Activated T-helper 1 cell treated with anti-CD3 and anti-CD28 coated beads, Interleukin-12 subunit alpha, Interleukin-12 subunit beta, Interleukin-2, Interleukin-4 antibody, amounts not matched to agents 30 ng/mL and 10 ng/mL and 1 ng/mL, durations not matched to agents 14 hours and 24 hours and 36 hours (primary cell): ENCODE results near the gene CTSH. TPM values are rescaled to one million over a fixed set of nuclear protein-coding genes. Genes with fewer than 3 reads are reported as not detected.

Experiments used
- DNase-seq: peaks from one replicate; pipeline ENCODE4 v3.0.0; 2021; ENCODE audit warnings: low spot score
- H3K27ac Mint-ChIP-seq: one replicate; pipeline ENCODE4 v1.8.0; 2021; ENCODE audit warnings: mild to moderate bottlenecking, mixed read lengths
- H3K27me3 Mint-ChIP-seq: one replicate; pipeline ENCODE4 v1.8.0; 2022; ENCODE audit warnings: mild to moderate bottlenecking, moderate library complexity, mixed read lengths; ENCODE audit not compliant: insufficient read depth
- H3K36me3 Mint-ChIP-seq: one replicate; pipeline ENCODE4 v1.8.0; 2021; ENCODE audit warnings: low read depth, mixed read lengths
- H3K4me1 Mint-ChIP-seq: one replicate; pipeline ENCODE4 v1.8.0; 2021; ENCODE audit warnings: low read depth, mixed read lengths
- H3K4me3 Mint-ChIP-seq: one replicate; pipeline ENCODE4 v1.8.0; 2021; ENCODE audit warnings: mild to moderate bottlenecking, moderate library complexity, mixed read lengths
- H3K9me3 Mint-ChIP-seq: one replicate; pipeline ENCODE4 v1.8.0; 2021; ENCODE audit warnings: mixed read lengths
- intact Hi-C: fragments of 100-400 bp; cut with micrococcal nuclease; formaldehyde crosslinking; loops from one replicate; pipeline ENCODE4 v1.15.1; 2024
- total RNA-seq: library from RNA; stranded (reverse); gene quantifications from 2 replicates; pipeline ENCODE4 v1.2.3, GENCODE V29; 2022

Gene CTSH
- total RNA-seq, 1 donor from 2014 or later, result 50.9 TPM

GRCh38 chr15:78944202-78944625 is 632 bp downstream of the CTSH start:
- Mint-ChIP-seq H3K4me3 (peak overlapping the region; percentile 84), H3K36me3 (peaks cover 5% of the 10 kb centered on the region), H3K27me3 (peaks cover 31% of the 10 kb centered on the region), H3K9me3 (no peaks in the 10 kb centered on the region), H3K4me1 (peaks cover 13% of the 10 kb centered on the region), H3K27ac (no peak overlapping the region)
- intact Hi-C loops, result no loop called here
- DNase-seq, result no peak

GRCh38 chr15:78943692-78944091 is 1.2 kb downstream of the CTSH start:
- no peak overlapping the region for H3K27ac Mint-ChIP-seq
- no peak for DNase-seq
- intact Hi-C loops, result no loop called here
- H3K9me3 Mint-ChIP-seq, result no peaks in the 10 kb centered on the region
- H3K4me1 Mint-ChIP-seq, result peaks cover 18% of the 10 kb centered on the region
- H3K4me3 Mint-ChIP-seq, result peak overlapping the region; percentile 84
- peaks cover 8% of the 10 kb centered on the region for H3K36me3 Mint-ChIP-seq
- H3K27me3 Mint-ChIP-seq, result peaks cover 31% of the 10 kb centered on the region

DNA sequence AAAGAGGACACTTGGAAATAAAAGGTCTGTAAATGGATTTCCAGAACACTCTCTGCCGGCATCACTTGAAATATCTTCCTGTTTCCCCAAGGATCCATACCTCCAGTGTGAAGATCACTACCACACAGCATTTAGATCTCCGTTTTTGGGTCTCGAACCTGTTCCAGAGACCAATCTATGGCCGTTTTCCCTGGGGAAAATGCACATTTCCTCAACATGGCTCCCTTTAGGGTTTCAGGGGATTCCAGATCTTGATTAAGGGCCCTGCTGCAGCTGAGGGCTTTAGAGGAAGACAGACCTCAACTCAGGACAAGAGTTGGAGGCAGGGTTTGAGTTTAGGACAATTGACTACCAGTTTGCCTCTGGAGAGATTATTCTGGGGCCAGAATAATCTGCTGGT is 2.1 kb downstream of the CTSH start:
- peaks cover 4% of the 10 kb centered on the region for H3K9me3 Mint-ChIP-seq
- peaks cover 13% of the 10 kb centered on the region for H3K36me3 Mint-ChIP-seq
- peaks cover 28% of the 10 kb centered on the region for H3K4me1 Mint-ChIP-seq
- H3K27me3 Mint-ChIP-seq, result peaks cover 27% of the 10 kb centered on the region
- intact Hi-C loops, result no loop called here
- no peak overlapping the region for H3K27ac Mint-ChIP-seq
- H3K4me3 Mint-ChIP-seq, result no peak overlapping the region
- no peak for DNase-seq

DNA sequence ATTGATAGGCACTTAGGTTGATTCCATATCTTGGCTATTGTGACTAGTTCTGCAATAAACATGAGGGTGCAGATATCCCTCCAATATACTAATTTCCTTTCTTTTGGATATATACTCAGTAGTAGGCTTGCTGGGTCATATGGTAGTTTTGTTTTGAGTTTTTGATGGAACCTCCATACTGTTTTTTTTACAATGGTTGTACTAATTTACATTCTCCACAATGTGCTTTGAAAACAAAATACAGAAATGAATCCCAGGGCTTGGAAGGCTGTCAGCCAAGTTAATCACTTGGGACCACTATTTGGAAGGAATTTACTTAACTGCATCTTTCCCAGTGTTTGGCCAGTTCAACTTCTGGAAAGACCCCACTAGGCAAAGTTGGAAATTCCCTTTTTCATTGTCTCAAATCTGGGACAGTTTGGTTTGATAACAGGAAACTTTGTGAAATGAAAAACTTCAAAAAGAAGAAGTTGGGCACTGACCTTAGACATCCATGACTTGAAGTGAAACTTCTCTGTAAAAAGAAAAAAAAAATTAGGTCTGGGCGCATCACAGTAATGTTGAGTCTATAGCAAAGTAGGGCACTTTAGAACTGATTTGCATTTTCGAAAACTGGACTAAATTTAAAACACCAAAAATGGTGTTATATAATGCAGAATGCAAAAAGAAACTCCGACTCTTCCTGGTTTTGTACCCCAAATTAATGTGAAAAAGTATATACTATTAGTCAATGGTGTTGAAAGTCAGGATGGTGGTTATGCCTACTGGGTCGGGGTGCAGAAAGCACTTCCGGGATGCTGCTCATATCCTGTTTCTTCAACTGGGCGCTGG is 6.0 kb downstream of the CTSH start:
- Mint-ChIP-seq H3K27ac (peak overlapping the region; percentile 89), H3K4me1 (peaks cover 42% of the 10 kb centered on the region), H3K9me3 (peaks cover 4% of the 10 kb centered on the region), H3K4me3 (peak overlapping the region; percentile 55), H3K36me3 (peaks cover 18% of the 10 kb centered on the region), H3K27me3 (peaks cover 13% of the 10 kb centered on the region)
- no peak for DNase-seq
- intact Hi-C loops, result no loop called here

- intact Hi-C loops, result loop anchor here (2.0 kb wide), 1 partner anchor 62 kb away; no protein-coding TSS in a partner anchor
- H3K27me3 Mint-ChIP-seq, result peaks cover under 1% of the 10 kb centered on the region
- peak overlapping the region; percentile 84 for H3K27ac Mint-ChIP-seq
- H3K36me3 Mint-ChIP-seq, result peaks cover 14% of the 10 kb centered on the region
- peaks cover 4% of the 10 kb centered on the region for H3K9me3 Mint-ChIP-seq
- H3K4me3 Mint-ChIP-seq, result peak overlapping the region; percentile 56
- peak; percentile 14 for DNase-seq
- H3K4me1 Mint-ChIP-seq, result peaks cover 37% of the 10 kb centered on the region
Observed at GRCh38 chr15:78937132-78937739, 7.6 kb downstream of the CTSH start.

DNA sequence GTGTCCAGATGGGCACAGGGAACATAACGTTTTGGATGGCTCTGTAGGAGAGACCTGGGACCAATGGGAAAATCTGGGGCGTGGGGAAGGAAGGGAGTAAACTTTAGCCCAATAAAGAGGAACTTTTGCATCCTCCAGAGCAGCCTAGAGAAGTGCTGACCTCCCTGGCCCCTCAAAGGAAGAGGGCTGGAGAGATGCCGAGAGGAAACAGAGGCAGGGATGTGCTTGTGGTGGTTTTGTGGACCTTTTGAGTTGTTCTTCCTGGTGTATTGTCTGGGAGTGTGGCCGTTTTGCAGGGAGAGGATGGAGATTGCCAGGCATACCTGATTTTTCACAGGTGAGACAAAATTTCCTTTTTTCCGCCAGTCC is 10.2 kb downstream of the CTSH start:
- Mint-ChIP-seq H3K9me3 (peaks cover 4% of the 10 kb centered on the region), H3K27me3 (no peaks in the 10 kb centered on the region), H3K4me3 (no peak overlapping the region), H3K36me3 (peaks cover 17% of the 10 kb centered on the region), H3K4me1 (peaks cover 34% of the 10 kb centered on the region), H3K27ac (peak overlapping the region; percentile 75)
- no peak for DNase-seq
- intact Hi-C loops, result no loop called here

GRCh38 chr15:78933823-78934654 is 10.8 kb downstream of the CTSH start:
- Mint-ChIP-seq H3K36me3 (peaks cover 13% of the 10 kb centered on the region), H3K27ac (peak overlapping the region; percentile 75), H3K27me3 (no peaks in the 10 kb centered on the region)

GRCh38 chr15:78933187-78933822 is 11.5 kb downstream of the CTSH start:
- DNase-seq, result no peak
- H3K4me1 Mint-ChIP-seq, result peaks cover 21% of the 10 kb centered on the region
- H3K27ac Mint-ChIP-seq, result no peak overlapping the region
- no peak overlapping the region for H3K4me3 Mint-ChIP-seq
- H3K36me3 Mint-ChIP-seq, result peaks cover 8% of the 10 kb centered on the region
- no peaks in the 10 kb centered on the region for H3K27me3 Mint-ChIP-seq
- peaks cover 1% of the 10 kb centered on the region for H3K9me3 Mint-ChIP-seq
- intact Hi-C loops, result no loop called here

More at GRCh38 chr15:78933823-78934654, 10.8 kb downstream of the CTSH start:
- intact Hi-C loops, result no loop called here
- Mint-ChIP-seq H3K9me3 (peaks cover 4% of the 10 kb centered on the region), H3K4me1 (peaks cover 28% of the 10 kb centered on the region), H3K4me3 (no peak overlapping the region)
- DNase-seq, result no peak

- intact Hi-C loops, result no loop called here
- peaks cover 11% of the 10 kb centered on the region for H3K36me3 Mint-ChIP-seq
Observed at GRCh38 chr15:78932258-78932808, 12.5 kb downstream of the CTSH start.

DNA sequence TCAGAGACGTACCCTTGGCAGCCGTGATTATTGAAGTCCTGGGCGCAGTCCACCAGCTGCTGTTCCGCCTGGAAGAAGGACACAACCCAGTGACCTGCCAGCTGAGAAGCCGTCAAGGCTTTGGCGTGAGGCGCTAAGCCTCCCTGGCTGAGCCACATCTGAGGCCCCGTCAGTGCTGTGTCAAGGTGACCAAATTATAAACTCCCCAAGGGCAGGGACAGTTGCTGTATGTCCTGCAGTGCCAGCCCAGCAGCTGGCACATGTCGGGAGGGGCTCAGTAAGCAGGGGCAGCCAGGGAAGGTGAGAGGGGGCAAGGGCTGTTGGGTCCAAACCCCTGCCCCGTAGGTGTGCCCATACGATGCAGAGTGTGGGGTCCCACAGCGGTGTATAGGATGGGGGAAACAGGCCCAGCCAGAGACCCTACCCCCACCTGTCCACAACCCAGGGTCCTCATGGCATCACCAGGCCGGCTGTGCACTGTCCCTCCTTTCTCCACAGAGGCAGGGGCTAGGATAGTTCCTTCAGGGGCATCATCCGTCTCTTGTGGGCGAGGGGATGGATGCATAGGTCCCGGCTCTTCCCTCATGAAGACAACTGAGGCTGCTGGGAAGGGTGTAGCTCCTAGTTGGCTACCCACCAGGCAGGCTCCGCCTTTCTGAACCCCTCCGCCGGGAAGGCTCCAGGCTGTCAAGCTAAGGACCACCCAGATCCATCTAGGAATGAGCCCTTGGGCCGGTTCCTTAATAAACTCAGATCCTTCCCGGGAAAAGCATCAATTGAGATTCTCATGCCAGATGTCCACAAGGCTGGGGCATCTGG is 13.2 kb downstream of the CTSH start:
- intact Hi-C loops, result no loop called here
- H3K27me3 Mint-ChIP-seq, result no peaks in the 10 kb centered on the region
- peaks cover 4% of the 10 kb centered on the region for H3K4me1 Mint-ChIP-seq
- H3K36me3 Mint-ChIP-seq, result peaks cover 15% of the 10 kb centered on the region
- no peak overlapping the region for H3K27ac Mint-ChIP-seq
- no peaks in the 10 kb centered on the region for H3K9me3 Mint-ChIP-seq
- DNase-seq, result no peak
- H3K4me3 Mint-ChIP-seq, result no peak overlapping the region

More at GRCh38 chr15:78932258-78932808, 12.5 kb downstream of the CTSH start:
- Mint-ChIP-seq H3K27me3 (no peaks in the 10 kb centered on the region), H3K9me3 (no peaks in the 10 kb centered on the region), H3K4me1 (peaks cover 11% of the 10 kb centered on the region), H3K27ac (no peak overlapping the region), H3K4me3 (no peak overlapping the region)
- no peak for DNase-seq

DNA sequence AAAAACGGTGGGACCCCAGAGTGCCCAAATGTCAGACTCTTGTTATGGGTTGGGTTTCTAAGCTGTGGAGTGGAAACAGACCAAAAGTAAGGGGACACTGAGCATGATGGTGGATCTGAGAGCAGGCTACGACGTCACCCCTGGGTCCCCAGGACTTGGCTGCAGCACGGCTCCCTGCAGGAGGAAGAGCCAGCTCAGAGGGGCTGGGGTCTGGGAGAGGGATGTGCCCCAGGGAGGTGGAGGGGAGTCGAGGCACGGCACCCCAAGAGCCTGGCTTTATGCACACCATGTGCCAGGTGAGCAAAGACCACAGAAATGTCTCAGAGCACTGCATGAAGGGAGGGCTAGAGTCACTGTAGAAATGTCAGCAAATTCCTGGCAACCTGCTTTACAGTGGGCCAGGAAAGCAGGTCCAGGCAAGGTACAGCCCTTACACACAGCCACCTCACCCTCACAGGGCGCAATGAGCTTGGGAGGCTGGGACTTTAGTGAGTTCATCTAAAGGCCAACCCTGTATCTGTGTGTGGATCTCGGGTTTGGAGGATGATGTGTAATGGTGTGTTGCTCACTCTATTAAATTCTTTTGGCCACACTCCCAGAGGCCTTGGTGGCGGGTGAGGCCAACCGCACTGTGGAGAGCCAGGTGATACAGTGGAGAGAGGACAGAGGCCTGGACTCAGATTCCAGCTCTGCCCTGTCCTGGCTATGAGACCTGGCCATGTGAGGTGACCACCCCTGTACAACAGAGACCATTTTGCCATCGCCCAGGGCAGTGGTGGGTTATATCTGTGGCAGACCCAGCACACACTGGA is 14.1 kb downstream of the CTSH start:
- no peaks in the 10 kb centered on the region for H3K9me3 Mint-ChIP-seq
- peaks cover 4% of the 10 kb centered on the region for H3K4me1 Mint-ChIP-seq
- peaks cover 15% of the 10 kb centered on the region for H3K36me3 Mint-ChIP-seq
- no peak overlapping the region for H3K27ac Mint-ChIP-seq
- H3K4me3 Mint-ChIP-seq, result no peak overlapping the region
- intact Hi-C loops, result no loop called here
- H3K27me3 Mint-ChIP-seq, result no peaks in the 10 kb centered on the region
- no peak for DNase-seq
